Measurements from ENCODE around the gene MRPL47. TPM values are rescaled to one million over a fixed set of nuclear protein-coding genes. Genes with fewer than 3 reads are reported as not detected.

The MRPL47 gene
- total and polyA plus RNA-seq, 9 of the 15 experiments (the other 6 are each of a cell fraction or from before 2014, with no cell fraction given) = 101 to 437 (median 141) TPM

DNA sequence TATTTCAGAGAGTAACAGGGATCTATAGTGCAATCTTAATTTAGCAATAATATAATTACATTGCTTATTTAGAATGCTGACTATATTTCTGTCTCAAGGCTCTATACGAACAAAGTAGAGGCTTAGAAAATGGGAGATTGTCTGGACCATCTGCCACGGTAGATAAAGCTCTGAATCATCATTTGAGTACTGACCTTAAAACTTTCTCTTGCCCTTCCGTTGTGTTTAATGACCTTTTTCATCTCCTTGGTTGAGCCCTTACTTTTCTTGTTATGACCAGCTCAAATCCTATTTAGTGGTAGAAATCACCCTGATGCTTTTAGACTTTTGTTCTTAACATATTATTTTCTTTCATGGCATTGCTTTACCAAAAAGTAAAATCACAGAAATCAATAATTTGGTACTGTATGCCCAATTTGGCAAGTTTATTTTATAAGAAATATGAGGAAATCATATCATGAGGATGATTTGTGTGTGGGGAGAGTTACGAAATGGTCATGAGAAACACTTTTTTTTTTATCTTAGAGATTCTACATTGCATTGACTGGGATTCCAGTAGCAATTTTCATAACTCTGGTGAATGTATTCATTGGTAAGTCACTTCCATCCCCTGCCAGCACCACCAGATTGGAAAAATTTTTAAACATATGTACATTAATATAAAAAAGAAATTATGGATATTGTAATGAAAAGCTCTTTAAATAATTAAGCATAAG is 11.2 kb upstream of the MRPL47 start (continued):
- TF ChIP-seq SMC3 (conservative IDR thresholded peaks at IDR 0.05; ENCODE audit: insufficient read depth, low read depth, low read length) (no peak), ZNF668 (CRISPR knock-in tag; IDR thresholded peaks at IDR 0.05) (no peak), MCM3 (IDR thresholded peaks at IDR 0.05) (no peak), ILF3 (IDR thresholded peaks at IDR 0.05; ENCODE audit: borderline replicate concordance) (0 out of 2 replicates have a peak, but pooled peaks have one; percentile 25), THAP7 (CRISPR knock-in tag; IDR thresholded peaks at IDR 0.05) (no peak), ZFPM2 (CRISPR knock-in tag; IDR thresholded peaks at IDR 0.05) (no peak), ETS2 (tag; IDR thresholded peaks at IDR 0.05; ENCODE audit: borderline replicate concordance, poor library complexity, severe bottlenecking) (no peak), HDAC2 (IDR thresholded peaks at IDR 0.05) (peak; percentile 79; the same call in 1 of the 2 replicates), ADNP (tag; IDR thresholded peaks at IDR 0.05) (no peak), DIDO1 (tag; IDR thresholded peaks at IDR 0.05; ENCODE audit: low read depth) (no peak), SMARCE1 (IDR thresholded peaks at IDR 0.05) (peak; percentile 96), ZEB2 (IDR thresholded peaks at IDR 0.05) (no peak), ZNF384 (IDR thresholded peaks at IDR 0.05; ENCODE audit: low read depth, low read length) (peak; percentile 32; the same call in 1 of the 2 replicates), HMG20B (CRISPR knock-in tag; IDR thresholded peaks at IDR 0.05) (no peak), TEAD2 (tag; IDR thresholded peaks at IDR 0.05) (no peak), ZNF175 (CRISPR knock-in tag; IDR thresholded peaks at IDR 0.05; ENCODE audit: low read depth) (no peak), NR2C2 (CRISPR knock-in tag; IDR thresholded peaks at IDR 0.05) (no peak), NR2C2 (tag; IDR thresholded peaks at IDR 0.05) (peak; percentile 23; the same call in 1 of the 2 replicates), MCM7 (IDR thresholded peaks at IDR 0.05) (no peak), TRIM24 (IDR thresholded peaks at IDR 0.05) (peak in 1 of 2 experiments; percentile 41; a peak in 1 of 4 replicates)
- TF ChIP-seq, protein P1, sequence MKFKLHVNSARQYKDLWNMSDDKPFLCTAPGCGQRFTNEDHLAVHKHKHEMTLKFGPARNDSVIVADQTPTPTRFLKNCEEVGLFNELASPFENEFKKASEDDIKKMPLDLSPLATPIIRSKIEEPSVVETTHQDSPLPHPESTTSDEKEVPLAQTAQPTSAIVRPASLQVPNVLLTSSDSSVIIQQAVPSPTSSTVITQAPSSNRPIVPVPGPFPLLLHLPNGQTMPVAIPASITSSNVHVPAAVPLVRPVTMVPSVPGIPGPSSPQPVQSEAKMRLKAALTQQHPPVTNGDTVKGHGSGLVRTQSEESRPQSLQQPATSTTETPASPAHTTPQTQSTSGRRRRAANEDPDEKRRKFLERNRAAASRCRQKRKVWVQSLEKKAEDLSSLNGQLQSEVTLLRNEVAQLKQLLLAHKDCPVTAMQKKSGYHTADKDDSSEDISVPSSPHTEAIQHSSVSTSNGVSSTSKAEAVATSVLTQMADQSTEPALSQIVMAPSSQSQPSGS (CRISPR knock-in tag; IDR thresholded peaks at IDR 0.05) = no peak
- TF ChIP-seq, protein P2, sequence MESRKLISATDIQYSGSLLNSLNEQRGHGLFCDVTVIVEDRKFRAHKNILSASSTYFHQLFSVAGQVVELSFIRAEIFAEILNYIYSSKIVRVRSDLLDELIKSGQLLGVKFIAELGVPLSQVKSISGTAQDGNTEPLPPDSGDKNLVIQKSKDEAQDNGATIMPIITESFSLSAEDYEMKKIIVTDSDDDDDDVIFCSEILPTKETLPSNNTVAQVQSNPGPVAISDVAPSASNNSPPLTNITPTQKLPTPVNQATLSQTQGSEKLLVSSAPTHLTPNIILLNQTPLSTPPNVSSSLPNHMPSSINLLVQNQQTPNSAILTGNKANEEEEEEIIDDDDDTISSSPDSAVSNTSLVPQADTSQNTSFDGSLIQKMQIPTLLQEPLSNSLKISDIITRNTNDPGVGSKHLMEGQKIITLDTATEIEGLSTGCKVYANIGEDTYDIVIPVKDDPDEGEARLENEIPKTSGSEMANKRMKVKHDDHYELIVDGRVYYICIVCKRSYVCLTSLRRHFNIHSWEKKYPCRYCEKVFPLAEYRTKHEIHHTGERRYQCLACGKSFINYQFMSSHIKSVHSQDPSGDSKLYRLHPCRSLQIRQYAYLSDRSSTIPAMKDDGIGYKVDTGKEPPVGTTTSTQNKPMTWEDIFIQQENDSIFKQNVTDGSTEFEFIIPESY (CRISPR knock-in tag; IDR thresholded peaks at IDR 0.05) = no peak
- TF ChIP-seq, protein P3, sequence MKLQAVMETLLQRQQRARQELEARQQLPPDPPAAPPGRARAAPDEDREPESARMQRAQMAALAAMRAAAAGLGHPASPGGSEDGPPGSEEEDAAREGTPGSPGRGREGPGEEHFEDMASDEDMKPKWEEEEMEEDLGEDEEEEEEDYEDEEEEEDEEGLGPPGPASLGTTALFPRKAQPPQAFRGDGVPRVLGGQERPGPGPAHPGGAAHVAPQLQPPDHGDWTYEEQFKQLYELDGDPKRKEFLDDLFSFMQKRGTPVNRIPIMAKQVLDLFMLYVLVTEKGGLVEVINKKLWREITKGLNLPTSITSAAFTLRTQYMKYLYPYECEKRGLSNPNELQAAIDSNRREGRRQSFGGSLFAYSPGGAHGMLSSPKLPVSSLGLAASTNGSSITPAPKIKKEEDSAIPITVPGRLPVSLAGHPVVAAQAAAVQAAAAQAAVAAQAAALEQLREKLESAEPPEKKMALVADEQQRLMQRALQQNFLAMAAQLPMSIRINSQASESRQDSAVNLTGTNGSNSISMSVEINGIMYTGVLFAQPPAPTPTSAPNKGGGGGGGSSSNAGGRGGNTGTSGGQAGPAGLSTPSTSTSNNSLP (IDR thresholded peaks at IDR 0.05; ENCODE audit: borderline replicate concordance, low read depth, low read length) = no peak
- TF ChIP-seq, protein P4, sequence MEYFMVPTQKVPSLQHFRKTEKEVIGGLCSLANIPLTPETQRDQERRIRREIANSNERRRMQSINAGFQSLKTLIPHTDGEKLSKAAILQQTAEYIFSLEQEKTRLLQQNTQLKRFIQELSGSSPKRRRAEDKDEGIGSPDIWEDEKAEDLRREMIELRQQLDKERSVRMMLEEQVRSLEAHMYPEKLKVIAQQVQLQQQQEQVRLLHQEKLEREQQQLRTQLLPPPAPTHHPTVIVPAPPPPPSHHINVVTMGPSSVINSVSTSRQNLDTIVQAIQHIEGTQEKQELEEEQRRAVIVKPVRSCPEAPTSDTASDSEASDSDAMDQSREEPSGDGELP (CRISPR knock-in tag; IDR thresholded peaks at IDR 0.05; ENCODE audit: borderline replicate concordance) = no peak
